ENCODE data around the gene GNGT2. TPM values are rescaled to one million over a fixed set of nuclear protein-coding genes. Genes with fewer than 3 reads are reported as not detected.
"Not testable (repeated sequence)": the region's sequence is repeated elsewhere in the genome, so short reads cannot be mapped to it uniquely, and the experiment has no call there.

The GNGT2 gene
- total RNA-seq, 1 experiment from 2014 or later = not detected

GRCh38 chr17:49187301-49187700 is 23.1 kb downstream of the GNGT2 start:
- DNase-seq (ENCODE audit: low read depth, low spot score) (no peak), ATAC-seq (no peak)
- Histone ChIP-seq H3K9me3 (ENCODE audit: control insufficient read depth, insufficient read depth, low read depth, low read length) (no peaks in the 10 kb centered on the region; the same call in 1 of the 2 replicates), H3K4me1 (ENCODE audit: control insufficient read depth, insufficient read depth, low read length) (peaks cover 10% of the 10 kb centered on the region), H3K27ac (ENCODE audit: low read length) (no peak overlapping the region), H3K36me3 (ENCODE audit: control insufficient read depth, insufficient read depth, low read length) (no peaks in the 10 kb centered on the region), H3K4me3 (ENCODE audit: low read depth in 2 of 2, low read length in 2 of 2) (no peak overlapping the region), H3K27me3 (ENCODE audit: control insufficient read depth, insufficient read depth, low read length) (no peaks in the 10 kb centered on the region)
- in situ Hi-C loops (cut with HindIII; ENCODE audit: low pct_unique_long_range_greater_than_20kb, low sequenced_read_pairs) = no loop called here
- ChIA-PET CTCF (no interaction called here), POLR2A (no interaction called here)
- intact Hi-C loops (cut with micrococcal nuclease; ENCODE audit: unreplicated experiment) = no loop called here
- TF ChIP-seq SIN3A (IDR thresholded peaks at IDR 0.05; ENCODE audit: borderline replicate concordance, insufficient read depth, low read depth, low read length) (no peak), TCF7L2 (IDR thresholded peaks at IDR 0.05; ENCODE audit: low read depth, low read length) (no peak), POLR2AphosphoS5 (IDR thresholded peaks at IDR 0.05; ENCODE audit: low read depth, low read length) (no peak), CTCF (IDR thresholded peaks at IDR 0.05) (no peak), REST (IDR thresholded peaks at IDR 0.05; ENCODE audit: insufficient read depth in 1 of 2, low read depth in 2 of 2, low read length in 1 of 2) (no peak)
- BruUV-seq (replicated peaks) = no TSS peak

GRCh38 chr17:49185381-49185780 is 25.0 kb downstream of the GNGT2 start:
- H3K27ac ChIP-seq (ENCODE audit: low read length); H3K36me3 ChIP-seq (ENCODE audit: control insufficient read depth, insufficient read depth, low read length); POLR2A ChIA-PET; H3K27me3 ChIP-seq (ENCODE audit: control insufficient read depth, insufficient read depth, low read length); in situ Hi-C loops (cut with HindIII; ENCODE audit: low pct_unique_long_range_greater_than_20kb, low sequenced_read_pairs); BruUV-seq (replicated peaks); H3K9me3 ChIP-seq (ENCODE audit: control insufficient read depth, insufficient read depth, low read depth, low read length); DNase-seq (ENCODE audit: low read depth, low spot score); H3K4me1 ChIP-seq (ENCODE audit: control insufficient read depth, insufficient read depth, low read length); ATAC-seq; H3K4me3 ChIP-seq (ENCODE audit: low read depth in 2 of 2, low read length in 2 of 2); intact Hi-C loops (cut with micrococcal nuclease; ENCODE audit: unreplicated experiment): not testable (repeated sequence)
- CTCF ChIA-PET = interaction anchor here (0.6 kb wide), 1 partner anchor 126 kb away, joined by 5 read pairs; no protein-coding TSS in a partner anchor

GRCh38 chr17:49184522-49184921 is 25.9 kb downstream of the GNGT2 start:
- CTCF ChIA-PET = interaction anchor here (0.6 kb wide), 1 partner anchor 137 kb away, joined by 7 read pairs; no protein-coding TSS in a partner anchor
- H3K36me3 ChIP-seq (ENCODE audit: control insufficient read depth, insufficient read depth, low read length); H3K4me1 ChIP-seq (ENCODE audit: control insufficient read depth, insufficient read depth, low read length); intact Hi-C loops (cut with micrococcal nuclease; ENCODE audit: unreplicated experiment); H3K27me3 ChIP-seq (ENCODE audit: control insufficient read depth, insufficient read depth, low read length); H3K27ac ChIP-seq (ENCODE audit: low read length); H3K4me3 ChIP-seq (ENCODE audit: low read depth in 2 of 2, low read length in 2 of 2); DNase-seq (ENCODE audit: low read depth, low spot score); POLR2A ChIA-PET; H3K9me3 ChIP-seq (ENCODE audit: control insufficient read depth, insufficient read depth, low read depth, low read length); in situ Hi-C loops (cut with HindIII; ENCODE audit: low pct_unique_long_range_greater_than_20kb, low sequenced_read_pairs); BruUV-seq (replicated peaks); ATAC-seq: not testable (repeated sequence)
